GM19372 (cell line): Measurements from ENCODE around the gene KLHL3.

Source experiments
- ATAC-seq: cut with Tn5 transposase; IDR thresholded peaks from one replicate; pipeline ENCODE4 v1.9.1; 2021; ENCODE audit warnings: mild to moderate bottlenecking, low read depth, moderate library complexity; ENCODE audit not compliant: unreplicated experiment

Gene KLHL3

GRCh38 chr5:137592317-137592716 lies 143.6 kb downstream of the KLHL3 start:
- no peak for ATAC-seq

- no peak for ATAC-seq
Observed at GRCh38 chr5:137589185-137589584, 146.7 kb downstream of the KLHL3 start.

GRCh38 chr5:137587919-137588318 lies 148.0 kb downstream of the KLHL3 start:
- no peak for ATAC-seq

- ATAC-seq = no peak
Observed at GRCh38 chr5:137584262-137584661, 151.6 kb downstream of the KLHL3 start.

- no peak for ATAC-seq
Observed at GRCh38 chr5:137583129-137583528, 152.8 kb downstream of the KLHL3 start.

GRCh38 chr5:137582218-137582617 lies 153.7 kb downstream of the KLHL3 start:
- ATAC-seq = no peak

GRCh38 chr5:137581776-137582175 lies 154.1 kb downstream of the KLHL3 start:
- no peak for ATAC-seq

- ATAC-seq = no peak
Observed at GRCh38 chr5:137580030-137580429, 155.9 kb downstream of the KLHL3 start.

GRCh38 chr5:137575847-137576246 lies 160.0 kb downstream of the KLHL3 start:
- no peak for ATAC-seq

- no peak for ATAC-seq
Observed at GRCh38 chr5:137575211-137575610, 160.7 kb downstream of the KLHL3 start.

- ATAC-seq = no peak
Observed at GRCh38 chr5:137573376-137573775, 162.5 kb downstream of the KLHL3 start.

GRCh38 chr5:137572042-137572695 lies 163.7 kb downstream of the KLHL3 start:
- no peak for ATAC-seq

- ATAC-seq = no peak
Observed at GRCh38 chr5:137570070-137570469, 165.8 kb downstream of the KLHL3 start.
